ENCODE data around the gene SAMSN1. TPM values are rescaled to one million over a fixed set of nuclear protein-coding genes. Genes with fewer than 3 reads are reported as not detected.

Gene SAMSN1
- total and polyA plus RNA-seq, 9 of the 15 experiments (the other 6 are each of a cell fraction or from before 2014, with no cell fraction given): 101 to 223 (median 159) TPM

DNA sequence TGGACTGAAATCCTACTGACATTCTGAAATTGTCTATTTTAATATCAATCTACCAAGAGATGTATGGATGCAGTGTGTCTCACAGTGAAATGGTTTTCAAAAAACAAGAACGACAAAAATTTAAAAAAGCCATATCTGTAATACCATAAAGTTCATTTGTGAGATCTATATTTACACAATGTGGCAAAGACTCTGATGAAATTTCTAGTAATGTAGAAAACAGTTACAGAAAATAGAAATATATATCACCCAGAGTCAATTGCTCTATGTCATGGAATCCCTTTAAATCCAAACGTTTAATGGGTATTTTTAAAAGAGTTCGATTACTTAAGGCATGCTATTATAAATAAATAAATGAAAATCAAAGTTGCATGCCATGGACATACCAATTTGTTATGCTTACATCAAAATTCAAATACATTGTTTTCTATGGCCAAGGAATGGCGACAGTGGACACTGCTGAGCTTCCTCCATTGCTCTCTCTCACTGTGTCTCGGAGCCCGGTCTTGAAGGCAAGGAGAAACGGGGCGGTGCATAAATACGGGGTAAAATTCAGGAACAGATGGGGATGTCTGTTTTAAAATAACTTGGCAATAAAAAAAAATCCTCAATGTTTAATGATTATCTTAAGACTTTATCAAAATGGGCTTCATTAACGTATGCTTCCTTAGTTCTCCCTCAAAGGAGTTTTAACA is 37.0 kb upstream of the SAMSN1 start (continued):
- TF ChIP-seq, protein P1, sequence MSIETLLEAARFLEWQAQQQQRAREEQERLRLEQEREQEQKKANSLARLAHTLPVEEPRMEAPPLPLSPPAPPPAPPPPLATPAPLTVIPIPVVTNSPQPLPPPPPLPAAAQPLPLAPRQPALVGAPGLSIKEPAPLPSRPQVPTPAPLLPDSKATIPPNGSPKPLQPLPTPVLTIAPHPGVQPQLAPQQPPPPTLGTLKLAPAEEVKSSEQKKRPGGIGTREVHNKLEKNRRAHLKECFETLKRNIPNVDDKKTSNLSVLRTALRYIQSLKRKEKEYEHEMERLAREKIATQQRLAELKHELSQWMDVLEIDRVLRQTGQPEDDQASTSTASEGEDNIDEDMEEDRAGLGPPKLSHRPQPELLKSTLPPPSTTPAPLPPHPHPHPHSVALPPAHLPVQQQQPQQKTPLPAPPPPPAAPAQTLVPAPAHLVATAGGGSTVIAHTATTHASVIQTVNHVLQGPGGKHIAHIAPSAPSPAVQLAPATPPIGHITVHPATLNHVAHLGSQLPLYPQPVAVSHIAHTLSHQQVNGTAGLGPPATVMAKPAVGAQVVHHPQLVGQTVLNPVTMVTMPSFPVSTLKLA (conservative IDR thresholded peaks at IDR 0.05): 0 out of 4 replicates have a peak, but pooled peaks of 1 of the 2 experiments have one; percentile 23
- no peak for TF ChIP-seq POLR2AphosphoS2 (IDR thresholded peaks at IDR 0.05; ENCODE audit: low read length)
- no peak for TF ChIP-seq GTF2F1 (IDR thresholded peaks at IDR 0.05; ENCODE audit: low read depth, low read length)
- TF ChIP-seq, protein P2, sequence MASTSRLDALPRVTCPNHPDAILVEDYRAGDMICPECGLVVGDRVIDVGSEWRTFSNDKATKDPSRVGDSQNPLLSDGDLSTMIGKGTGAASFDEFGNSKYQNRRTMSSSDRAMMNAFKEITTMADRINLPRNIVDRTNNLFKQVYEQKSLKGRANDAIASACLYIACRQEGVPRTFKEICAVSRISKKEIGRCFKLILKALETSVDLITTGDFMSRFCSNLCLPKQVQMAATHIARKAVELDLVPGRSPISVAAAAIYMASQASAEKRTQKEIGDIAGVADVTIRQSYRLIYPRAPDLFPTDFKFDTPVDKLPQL (IDR thresholded peaks at IDR 0.05; ENCODE audit: extremely low read depth, insufficient read length): no peak
- TF ChIP-seq, protein P3, sequence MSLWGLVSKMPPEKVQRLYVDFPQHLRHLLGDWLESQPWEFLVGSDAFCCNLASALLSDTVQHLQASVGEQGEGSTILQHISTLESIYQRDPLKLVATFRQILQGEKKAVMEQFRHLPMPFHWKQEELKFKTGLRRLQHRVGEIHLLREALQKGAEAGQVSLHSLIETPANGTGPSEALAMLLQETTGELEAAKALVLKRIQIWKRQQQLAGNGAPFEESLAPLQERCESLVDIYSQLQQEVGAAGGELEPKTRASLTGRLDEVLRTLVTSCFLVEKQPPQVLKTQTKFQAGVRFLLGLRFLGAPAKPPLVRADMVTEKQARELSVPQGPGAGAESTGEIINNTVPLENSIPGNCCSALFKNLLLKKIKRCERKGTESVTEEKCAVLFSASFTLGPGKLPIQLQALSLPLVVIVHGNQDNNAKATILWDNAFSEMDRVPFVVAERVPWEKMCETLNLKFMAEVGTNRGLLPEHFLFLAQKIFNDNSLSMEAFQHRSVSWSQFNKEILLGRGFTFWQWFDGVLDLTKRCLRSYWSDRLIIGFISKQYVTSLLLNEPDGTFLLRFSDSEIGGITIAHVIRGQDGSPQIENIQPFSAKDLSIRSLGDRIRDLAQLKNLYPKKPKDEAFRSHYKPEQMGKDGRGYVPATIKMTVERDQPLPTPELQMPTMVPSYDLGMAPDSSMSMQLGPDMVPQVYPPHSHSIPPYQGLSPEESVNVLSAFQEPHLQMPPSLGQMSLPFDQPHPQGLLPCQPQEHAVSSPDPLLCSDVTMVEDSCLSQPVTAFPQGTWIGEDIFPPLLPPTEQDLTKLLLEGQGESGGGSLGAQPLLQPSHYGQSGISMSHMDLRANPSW (CRISPR knock-in tag; IDR thresholded peaks at IDR 0.05): no peak
- TF ChIP-seq, protein P4, sequence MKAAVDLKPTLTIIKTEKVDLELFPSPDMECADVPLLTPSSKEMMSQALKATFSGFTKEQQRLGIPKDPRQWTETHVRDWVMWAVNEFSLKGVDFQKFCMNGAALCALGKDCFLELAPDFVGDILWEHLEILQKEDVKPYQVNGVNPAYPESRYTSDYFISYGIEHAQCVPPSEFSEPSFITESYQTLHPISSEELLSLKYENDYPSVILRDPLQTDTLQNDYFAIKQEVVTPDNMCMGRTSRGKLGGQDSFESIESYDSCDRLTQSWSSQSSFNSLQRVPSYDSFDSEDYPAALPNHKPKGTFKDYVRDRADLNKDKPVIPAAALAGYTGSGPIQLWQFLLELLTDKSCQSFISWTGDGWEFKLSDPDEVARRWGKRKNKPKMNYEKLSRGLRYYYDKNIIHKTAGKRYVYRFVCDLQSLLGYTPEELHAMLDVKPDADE (conservative IDR thresholded peaks at IDR 0.05; ENCODE audit: control insufficient read depth, low read depth, low read length): no peak
- TF ChIP-seq ZNF217 (CRISPR knock-in tag; IDR thresholded peaks at IDR 0.05): no peak
- TF ChIP-seq KLF6 (CRISPR knock-in tag; IDR thresholded peaks at IDR 0.05; ENCODE audit: borderline replicate concordance): peak; percentile 25; the same call in 1 of the 2 replicates
- TF ChIP-seq, protein P5, sequence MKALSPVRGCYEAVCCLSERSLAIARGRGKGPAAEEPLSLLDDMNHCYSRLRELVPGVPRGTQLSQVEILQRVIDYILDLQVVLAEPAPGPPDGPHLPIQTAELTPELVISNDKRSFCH (CRISPR knock-in tag; IDR thresholded peaks at IDR 0.05): no peak
- TF ChIP-seq, protein P5 (tag; IDR thresholded peaks at IDR 0.05): no peak
- 0 out of 4 replicates have a peak, but pooled peaks of 1 of the 2 experiments have one; percentile 26 for TF ChIP-seq CSDE1 (IDR thresholded peaks at IDR 0.05)
- peak; percentile 75; the same call in 1 of the 2 replicates for TF ChIP-seq SMAD4 (CRISPR knock-in tag; conservative IDR thresholded peaks at IDR 0.05)
- TF ChIP-seq GTF2E2 (tag; IDR thresholded peaks at IDR 0.05): 0 out of 2 replicates have a peak, but pooled peaks have one; percentile 1
- TF ChIP-seq, protein P6, sequence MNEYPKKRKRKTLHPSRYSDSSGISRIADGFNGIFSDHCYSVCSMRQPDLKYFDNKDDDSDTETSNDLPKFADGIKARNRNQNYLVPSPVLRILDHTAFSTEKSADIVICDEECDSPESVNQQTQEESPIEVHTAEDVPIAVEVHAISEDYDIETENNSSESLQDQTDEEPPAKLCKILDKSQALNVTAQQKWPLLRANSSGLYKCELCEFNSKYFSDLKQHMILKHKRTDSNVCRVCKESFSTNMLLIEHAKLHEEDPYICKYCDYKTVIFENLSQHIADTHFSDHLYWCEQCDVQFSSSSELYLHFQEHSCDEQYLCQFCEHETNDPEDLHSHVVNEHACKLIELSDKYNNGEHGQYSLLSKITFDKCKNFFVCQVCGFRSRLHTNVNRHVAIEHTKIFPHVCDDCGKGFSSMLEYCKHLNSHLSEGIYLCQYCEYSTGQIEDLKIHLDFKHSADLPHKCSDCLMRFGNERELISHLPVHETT (CRISPR knock-in tag; conservative IDR thresholded peaks at IDR 0.05 in 1 of 2, IDR thresholded peaks at IDR 0.05 in 1 of 2): peak in 1 of 2 experiments; percentile 66; a peak in 2 of 4 replicates
- peak; percentile 55; the same call in 1 of the 2 replicates for TF ChIP-seq ZNF584 (CRISPR knock-in tag; IDR thresholded peaks at IDR 0.05; ENCODE audit: low read depth)

Measured in K562 (cell line).